Measurements from ENCODE around the gene MS4A8. TPM values are rescaled to one million over a fixed set of nuclear protein-coding genes. Genes with fewer than 3 reads are reported as not detected.

The MS4A8 gene
- total and polyA plus RNA-seq, 12 donors: 0.27 to 2.0 (median 0.67) TPM; not detected in 7

DNA sequence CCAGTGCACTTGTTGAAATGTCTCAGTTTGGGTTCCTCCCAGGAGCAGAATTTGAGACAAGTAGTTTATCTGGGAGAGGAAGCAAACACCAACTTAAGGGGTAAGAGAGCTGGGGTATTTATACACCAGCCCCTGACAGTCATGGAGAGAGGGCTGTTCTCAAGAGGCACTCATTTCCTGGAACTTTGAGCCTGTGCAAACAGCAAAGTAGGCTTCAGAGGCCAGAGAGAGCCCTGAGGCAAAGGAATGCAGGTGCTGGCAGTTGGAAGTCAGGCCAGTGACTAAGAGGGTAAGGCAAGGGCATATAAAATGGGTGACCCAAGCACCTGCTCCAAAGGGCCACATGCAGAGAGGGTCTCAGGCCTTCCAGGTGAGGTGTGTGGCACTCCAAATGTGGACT, 41.2 kb downstream of the MS4A8 start:
- TF ChIP-seq POLR2A (IDR thresholded peaks at IDR 0.05): no peak
- TF ChIP-seq, protein P1, sequence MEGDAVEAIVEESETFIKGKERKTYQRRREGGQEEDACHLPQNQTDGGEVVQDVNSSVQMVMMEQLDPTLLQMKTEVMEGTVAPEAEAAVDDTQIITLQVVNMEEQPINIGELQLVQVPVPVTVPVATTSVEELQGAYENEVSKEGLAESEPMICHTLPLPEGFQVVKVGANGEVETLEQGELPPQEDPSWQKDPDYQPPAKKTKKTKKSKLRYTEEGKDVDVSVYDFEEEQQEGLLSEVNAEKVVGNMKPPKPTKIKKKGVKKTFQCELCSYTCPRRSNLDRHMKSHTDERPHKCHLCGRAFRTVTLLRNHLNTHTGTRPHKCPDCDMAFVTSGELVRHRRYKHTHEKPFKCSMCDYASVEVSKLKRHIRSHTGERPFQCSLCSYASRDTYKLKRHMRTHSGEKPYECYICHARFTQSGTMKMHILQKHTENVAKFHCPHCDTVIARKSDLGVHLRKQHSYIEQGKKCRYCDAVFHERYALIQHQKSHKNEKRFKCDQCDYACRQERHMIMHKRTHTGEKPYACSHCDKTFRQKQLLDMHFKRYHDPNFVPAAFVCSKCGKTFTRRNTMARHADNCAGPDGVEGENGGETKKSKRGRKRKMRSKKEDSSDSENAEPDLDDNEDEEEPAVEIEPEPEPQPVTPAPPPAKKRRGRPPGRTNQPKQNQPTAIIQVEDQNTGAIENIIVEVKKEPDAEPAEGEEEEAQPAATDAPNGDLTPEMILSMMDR (IDR thresholded peaks at IDR 0.05): no peak
- Histone ChIP-seq H3K4me3 (no peak overlapping the region), H3K36me3 (replicated peaks in 1 of 2) (no peaks in the 10 kb centered on the region), H3K27me3 (no peaks in the 10 kb centered on the region), H3K27ac (no peak overlapping the region), H3K9me3 (replicated peaks in 1 of 3) (no peaks in the 10 kb centered on the region), H3K4me1 (replicated peaks in 1 of 2) (no peaks in the 10 kb centered on the region)
- no peak for DNase-seq
- intact Hi-C loops (cut with DNase I): no loop called here

DNA sequence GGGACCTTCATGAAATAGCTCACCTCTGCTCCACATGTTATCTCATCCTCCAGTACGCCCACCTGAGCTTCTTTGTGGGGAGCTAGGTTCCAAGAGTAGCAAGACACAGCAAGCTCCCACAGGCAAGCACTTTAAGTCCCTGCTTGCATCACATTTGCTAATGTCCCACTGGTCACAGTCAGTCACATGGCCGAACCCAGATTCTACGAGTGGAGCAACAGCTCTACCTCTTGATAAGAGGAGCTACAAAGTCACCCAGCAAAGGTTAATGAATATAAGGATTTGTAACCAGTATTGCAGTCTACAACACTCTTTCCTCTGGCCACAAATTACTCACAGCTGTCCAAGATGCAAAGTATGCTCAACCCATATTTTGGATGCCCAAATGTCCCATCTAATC, 42.0 kb downstream of the MS4A8 start:
- Histone ChIP-seq H3K9me3 (replicated peaks in 1 of 3) (no peaks in the 10 kb centered on the region), H3K27ac (no peak overlapping the region), H3K27me3 (no peaks in the 10 kb centered on the region), H3K4me3 (no peak overlapping the region), H3K4me1 (replicated peaks in 1 of 2) (no peaks in the 10 kb centered on the region), H3K36me3 (replicated peaks in 1 of 2) (no peaks in the 10 kb centered on the region)
- TF ChIP-seq POLR2A (IDR thresholded peaks at IDR 0.05): no peak
- TF ChIP-seq, protein P1 (IDR thresholded peaks at IDR 0.05): no peak
- intact Hi-C loops (cut with DNase I): no loop called here
- no peak for DNase-seq
- 64 to 83% (median 73%) methylated on average over 3 of the region's 3 CpGs for WGBS, 4 donors

DNA sequence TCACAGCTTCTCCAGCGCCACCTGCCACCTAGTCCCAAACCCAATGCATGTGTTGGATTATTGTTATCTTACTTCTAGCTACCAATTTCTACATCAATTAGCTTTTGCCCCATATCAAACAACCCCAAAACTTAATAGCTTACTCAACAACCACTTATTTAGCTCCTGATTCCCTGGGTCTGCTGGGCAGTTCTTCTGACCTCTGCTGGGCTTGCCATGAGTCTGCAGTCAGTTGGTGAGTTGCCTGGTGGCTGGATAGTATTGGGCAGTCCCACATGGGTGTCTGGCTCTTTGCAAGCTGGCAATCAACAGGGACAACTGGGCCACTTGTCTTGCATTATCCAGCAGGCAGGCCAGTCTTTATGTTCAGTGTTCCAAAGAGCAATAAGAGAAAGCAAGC, 43.6 kb downstream of the MS4A8 start:
- DNase-seq: no peak

DNA sequence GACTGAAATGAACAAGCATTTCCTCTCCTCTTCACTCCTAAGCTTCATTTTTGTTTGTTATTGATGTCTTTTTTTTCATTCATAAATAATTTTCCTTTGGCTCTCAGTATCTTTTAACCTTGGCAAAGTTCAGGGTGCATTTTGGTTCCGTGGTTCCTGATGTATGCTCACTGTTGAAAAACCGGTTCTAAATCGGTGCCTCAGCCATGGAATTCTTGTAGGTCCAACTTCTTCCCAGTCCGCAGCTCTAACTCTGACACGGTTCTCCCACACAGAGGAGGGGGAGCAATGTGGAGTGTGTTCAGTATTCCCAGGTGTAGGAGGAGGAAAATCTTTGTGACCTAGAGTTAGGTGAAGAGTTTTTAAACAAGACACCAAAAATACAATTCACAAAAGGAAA, 44.7 kb downstream of the MS4A8 start:
- 68 to 85% (median 77%) methylated on average over 5 of the region's 5 CpGs for WGBS, 4 donors
- Histone ChIP-seq H3K27me3 (no peaks in the 10 kb centered on the region), H3K4me3 (no peak overlapping the region), H3K27ac (no peak overlapping the region), H3K36me3 (replicated peaks in 1 of 2) (no peaks in the 10 kb centered on the region), H3K9me3 (replicated peaks in 1 of 3) (no peaks in the 10 kb centered on the region), H3K4me1 (replicated peaks in 1 of 2) (no peaks in the 10 kb centered on the region)
- intact Hi-C loops (cut with DNase I): no loop called here
- DNase-seq: no peak
- TF ChIP-seq, protein P1 (IDR thresholded peaks at IDR 0.05): no peak
- TF ChIP-seq POLR2A (IDR thresholded peaks at IDR 0.05): no peak

More for the DNA sequence above, 43.6 kb downstream of the MS4A8 start:
- no peaks in the 10 kb centered on the region for H3K9me3 ChIP-seq (replicated peaks in 1 of 3)
- 88 to 96% (median 92%) methylated on average over 1 of the region's 1 CpG for WGBS, 4 donors
- H3K27me3 ChIP-seq: no peaks in the 10 kb centered on the region
- H3K4me1 ChIP-seq (replicated peaks in 1 of 2): no peaks in the 10 kb centered on the region
- TF ChIP-seq, protein P1 (IDR thresholded peaks at IDR 0.05): no peak
- no peak overlapping the region for H3K27ac ChIP-seq
- no peak overlapping the region for H3K4me3 ChIP-seq
- no peaks in the 10 kb centered on the region for H3K36me3 ChIP-seq (replicated peaks in 1 of 2)
- intact Hi-C loops (cut with DNase I): no loop called here
